GM12878 (cell line): ENCODE measurements around the gene RPAP3. TPM values are rescaled to one million over a fixed set of nuclear protein-coding genes. Genes with fewer than 3 reads are reported as not detected.

Experiments used
- ATAC-seq: fragments of 200-7000 bp; cut with Tn5 transposase; 3 replicates; pipeline ENCODE4 v1.9.1; 2020; ENCODE audit warnings: mild to moderate bottlenecking, moderate library complexity
- BruUV-seq: library from RNA; stranded (reverse); fragments of 400-500 nt; replicated peaks from 2 replicates; lab custom pipeline; 2021; lab: Mats Ljungman, UMichigan
- CTCF ChIA-PET: fragments of 300-600 bp; sonication (Branson Sonifier 250); formaldehyde crosslinking; extraction: SDS; loops from one replicate; lab custom pipeline; 2021; ENCODE audit warnings: inconsistent platforms; lab: Yijun Ruan, JAX
- POLR2A ChIA-PET: fragments of 350-600 bp; formaldehyde crosslinking; extraction: SDS; loops from one replicate; lab custom pipeline; 2021; ENCODE audit warnings: inconsistent platforms; lab: Charles Lee
- RAD21 ChIA-PET: fragments of 300-600 bp; sonication (Branson Sonifier 250); formaldehyde crosslinking; loops from one replicate; lab custom pipeline; 2023; ENCODE audit warnings: antibody characterized with exemption; ENCODE audit not compliant: unreplicated experiment; lab: Charles Lee
- SMC1A ChIA-PET: fragments of 300-600 bp; sonication (Branson Sonifier 250); formaldehyde crosslinking; loops from one replicate; lab custom pipeline; 2023; ENCODE audit not compliant: unreplicated experiment, uncharacterized antibody; lab: Charles Lee
- DNase-seq: peaks from one replicate; pipeline ENCODE4 v3.0.0-alpha.2; 2011; ENCODE audit warnings: low read depth, low spot score
- FAIRE-seq: peaks from 3 replicates; lab custom pipeline; 2011; peaks lifted over from hg19 to GRCh38; lab: Jason Lieb, UNC
- H2AFZ ChIP-seq: 2 replicates; pipeline ENCODE4 v1.6.0; 2011; ENCODE audit warnings: low read depth, low read length, control low read depth; ENCODE audit not compliant: control insufficient read depth
- H3K27ac ChIP-seq: 2 replicates; pipeline ENCODE4 v1.5.1; 2011; ENCODE audit warnings: control low read depth; ENCODE audit not compliant: control insufficient read depth, insufficient read depth
- H3K27me3 ChIP-seq, 2 experiments: replicated peaks in 1 of 2; 2 replicates each; pipeline versions ENCODE4 v1.6.0 to v1.6.1; 2011; ENCODE audit warnings: low read length in 1 of 2; ENCODE audit not compliant: control insufficient read depth in 2 of 2, insufficient read depth in 2 of 2
- H3K36me3 ChIP-seq, 2 experiments: 2 replicates each; pipeline ENCODE4 v1.5.1; 2011; ENCODE audit warnings: low read length in 1 of 2; ENCODE audit not compliant: control insufficient read depth in 2 of 2, insufficient read depth in 2 of 2
- H3K4me1 ChIP-seq: 2 replicates; pipeline ENCODE4 v1.6.1; 2011; ENCODE audit warnings: mild to moderate bottlenecking, low read length, moderate library complexity, mixed read lengths; ENCODE audit not compliant: control insufficient read depth, insufficient read depth
- H3K4me2 ChIP-seq: 2 replicates; pipeline ENCODE4 v1.6.0; 2011; ENCODE audit warnings: control low read depth; ENCODE audit not compliant: control insufficient read depth, insufficient read depth
- H3K4me3 ChIP-seq: fragments of 200-600 bp; sonication (generic); 2 replicates; pipeline ENCODE4 v1.5.1; 2016
- H3K79me2 ChIP-seq: 2 replicates; pipeline ENCODE4 v1.6.0; 2011; ENCODE audit warnings: low read length; ENCODE audit not compliant: control insufficient read depth, insufficient read depth
- H3K9ac ChIP-seq: 2 replicates; pipeline ENCODE4 v1.8.0; 2011; ENCODE audit warnings: low read length, control low read depth, mixed read lengths; ENCODE audit not compliant: control insufficient read depth, insufficient read depth
- H3K9me3 ChIP-seq: replicated peaks from 3 replicates; pipeline ENCODE4 v1.5.1; 2011; ENCODE audit warnings: mild to moderate bottlenecking, low read length; ENCODE audit not compliant: control insufficient read depth, insufficient read depth
- H4K20me1 ChIP-seq: 2 replicates; pipeline ENCODE4 v1.6.0; 2011; ENCODE audit not compliant: control insufficient read depth, insufficient read depth
- ASH2L ChIP-seq: fragments of 300-600, 200-600 bp; sonication (generic); IDR thresholded peaks from 2 replicates; pipeline ENCODE4 v1.6.1; 2017; ENCODE audit warnings: low read depth, mild to moderate bottlenecking, borderline replicate concordance
- GATAD2B ChIP-seq: fragments of 450-650 bp; conservative IDR thresholded peaks from 2 replicates; pipeline ENCODE4 v1.6.1; 2017; ENCODE audit warnings: low read depth, mild to moderate bottlenecking, moderate library complexity
- HDGF ChIP-seq: fragments of 450-650 bp; IDR thresholded peaks from 2 replicates; pipeline ENCODE4 v1.6.1; 2016; ENCODE audit warnings: antibody characterized with exemption
- KLF5 ChIP-seq: fragments of 450-650 bp; IDR thresholded peaks from 2 replicates; pipeline ENCODE4 v1.6.1; 2014; ENCODE audit warnings: mild to moderate bottlenecking; ENCODE audit not compliant: partially characterized antibody
- LARP7 ChIP-seq: fragments of 450-650 bp; IDR thresholded peaks from 2 replicates; pipeline ENCODE4 v1.6.1; 2017; ENCODE audit warnings: mild to moderate bottlenecking
- MXI1 ChIP-seq: fragments of 150-350 bp; IDR thresholded peaks from 2 replicates; pipeline ENCODE4 v1.6.1; 2011; ENCODE audit warnings: low read depth, mild to moderate bottlenecking, inconsistent platforms, low read length, improper control_type of control experiment
- NFYB ChIP-seq: IDR thresholded peaks from 2 replicates; pipeline ENCODE4 v1.6.1; 2011; ENCODE audit warnings: low read depth, mild to moderate bottlenecking, low read length, improper control_type of control experiment, moderate library complexity; ENCODE audit not compliant: insufficient read depth
- PBX3 ChIP-seq: IDR thresholded peaks from 2 replicates; pipeline ENCODE4 v1.6.1; 2011; ENCODE audit warnings: mild to moderate bottlenecking, low read depth, low read length, moderate library complexity; ENCODE audit not compliant: insufficient replicate concordance
- RAD21 ChIP-seq: IDR thresholded peaks from 2 replicates; pipeline ENCODE4 v1.6.1; 2011; ENCODE audit warnings: mild to moderate bottlenecking, low read depth, low read length, moderate library complexity; ENCODE audit not compliant: insufficient read depth
- RB1 ChIP-seq: fragments of 450-650 bp; formaldehyde crosslinking; IDR thresholded peaks from 2 replicates; pipeline ENCODE4 v1.6.1; 2017; ENCODE audit warnings: mild to moderate bottlenecking, borderline replicate concordance
- RELA ChIP-seq: fragments of 450-650 bp; IDR thresholded peaks from 2 replicates; pipeline ENCODE4 v1.8.0; 2014; ENCODE audit warnings: borderline replicate concordance; ENCODE audit not compliant: partially characterized antibody
- TAF1 ChIP-seq: IDR thresholded peaks from 2 replicates; pipeline ENCODE4 v1.6.1; 2011; ENCODE audit warnings: mild to moderate bottlenecking, low read depth, low read length, borderline replicate concordance
- YY1 ChIP-seq: IDR thresholded peaks from 2 replicates; pipeline ENCODE4 v1.6.1; 2011; ENCODE audit warnings: low read depth, mild to moderate bottlenecking, low read length
- ZSCAN29 ChIP-seq: fragments of 450-650 bp; IDR thresholded peaks from 2 replicates; pipeline ENCODE4 v1.6.1; 2017; ENCODE audit warnings: mild to moderate bottlenecking, moderate library complexity
- WGBS: methylation state at CpG from one replicate; pipeline ENCODE4 v1.1.6; 2016; ENCODE audit warnings: low lambda C conversion rate; ENCODE audit not compliant: insufficient replicate concordance, insufficient coverage; ENCODE audit errors: missing lambda C conversion rate; 5-methylcytosine and 5-hydroxymethylcytosine counted together
- in situ Hi-C: fragments of 300-500 bp; cut with MboI; formaldehyde crosslinking; loops from 9 replicates; pipeline ENCODE4 v1.14.3; 2018; ENCODE audit warnings: mixed read lengths
- intact Hi-C: fragments of 100-400 bp; cut with micrococcal nuclease; formaldehyde crosslinking; loops from one replicate; pipeline ENCODE4 v1.14.2; 2022; ENCODE audit not compliant: unreplicated experiment
- polyA plus RNA-seq, 11 experiments: library from polyadenylated mRNA; depleted of rRNA in 4 of 11; unstranded in 6 of 11; stranded (reverse) in 5 of 11; fragments of >200 nt; fragmentation: Nextera tagmentation in 4 of 11; fragmentation: Illumina TruSeq in 1 of 11; extraction: Ambion mirVana in 4 of 11; extraction: Trizol in 1 of 11; gene quantifications; 1 replicate in 1 of 11; 2 replicates in 10 of 11; pipeline versions ENCODE4 v1.2.1 to v1.2.3, GENCODE V29; 2011 to 2016; ENCODE audit warnings: inconsistent platforms in 2 of 11, missing spikeins in 2 of 11, low read depth in 1 of 11
- total RNA-seq, 4 experiments: library from RNA; depleted of rRNA in 3 of 4; stranded (reverse); fragments of >200 nt in 3 of 4; fragmentation: Illumina TruSeq in 1 of 4; extraction: Trizol in 1 of 4; gene quantifications; 2 replicates each; pipeline versions ENCODE4 v1.2.1 to v1.2.3, GENCODE V29; 2013 to 2021
- TF ChIP-seq, protein P1 (sequence below): IDR thresholded peaks from 2 replicates; pipeline ENCODE4 v1.6.1; 2011; ENCODE audit warnings: low read depth, mild to moderate bottlenecking, low read length, moderate library complexity, borderline replicate concordance; ENCODE audit errors: extremely low read depth
- TF ChIP-seq, protein P2 (sequence below): fragments of 450-650 bp; IDR thresholded peaks from 2 replicates; pipeline ENCODE4 v1.6.1; 2017; ENCODE audit warnings: borderline replicate concordance
- TF ChIP-seq, protein P3 (sequence below): fragments of 150-350 bp; IDR thresholded peaks from 2 replicates; pipeline ENCODE4 v1.6.1; 2016; ENCODE audit warnings: low read depth, low read length

RPAP3 gene
- total and polyA plus RNA-seq, 10 of the 15 experiments (the other 5 are each of a cell fraction or from before 2014, with no cell fraction given): 14.1 to 50.6 (median 28.4) TPM

DNA sequence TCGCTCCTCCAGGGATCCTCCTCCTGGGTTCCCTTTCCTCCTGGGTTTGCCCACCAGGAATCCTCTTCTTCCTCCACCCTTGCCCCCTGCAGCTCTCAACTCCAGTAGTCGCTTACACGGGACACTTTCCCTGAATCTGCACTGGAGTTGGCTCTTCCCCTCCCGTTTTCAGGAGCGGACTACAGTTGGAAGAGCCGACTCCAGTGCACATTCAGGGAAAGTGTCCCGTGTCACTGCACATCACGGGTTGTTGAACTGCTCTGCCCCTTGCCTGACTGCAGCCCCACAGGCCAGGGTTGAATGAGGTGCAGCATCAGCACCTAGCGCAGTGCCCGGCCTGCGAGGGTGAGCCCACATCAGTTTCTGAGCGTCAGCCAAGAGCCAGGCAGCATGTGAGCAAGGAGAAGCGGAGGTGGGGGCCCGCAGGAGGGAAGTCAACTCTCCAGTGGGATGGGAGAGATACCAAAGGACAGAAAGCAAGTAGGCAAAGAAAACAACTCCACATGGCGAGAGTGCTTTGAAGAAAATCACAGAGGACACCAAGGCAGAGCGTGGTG lies 39.7 kb upstream of the RPAP3 start:
- POLR2A ChIA-PET: interaction anchor here (1.4 to 3.0 kb wide), 2 partner anchors 9 to 12 kb away, joined by 3 to 14 read pairs; no protein-coding TSS in a partner anchor
- Histone ChIP-seq H3K27ac (no peak overlapping the region), H2AFZ (no peak overlapping the region), H3K4me1 (peaks cover 16% of the 10 kb centered on the region), H3K4me3 (no peak overlapping the region), H3K27me3 (no peaks in the 10 kb centered on the region), H3K36me3 (no peaks in the 10 kb centered on the region), H4K20me1 (no peaks in the 10 kb centered on the region), H3K4me2 (no peak overlapping the region), H3K9ac (no peak overlapping the region), H3K79me2 (no peaks in the 10 kb centered on the region), H3K9me3 (no peaks in the 10 kb centered on the region)
- in situ Hi-C loops: no loop called here
- RAD21 ChIA-PET: interaction anchor here (1.7 to 7.8 kb wide), 5 partner anchors 12 to 94 kb away, joined by 6 to 327 read pairs (median 120); partner anchors contain the start of gene RAPGEF3
- intact Hi-C loops: no loop called here
- DNase-seq (no peak), FAIRE-seq (no peak), ATAC-seq (no peak)
- SMC1A ChIA-PET: interaction anchor here (1.7 to 10.3 kb wide), 6 partner anchors 12 to 94 kb away, joined by 5 to 277 read pairs (median 134); partner anchors contain the start of genes RAPGEF3 and SLC48A1
- WGBS: 34% methylated on average over 16 of the region's 16 CpGs
- no TSS peak for BruUV-seq
- CTCF ChIA-PET: interaction anchor here (6.1 to 10.4 kb wide), 5 partner anchors 11 to 92 kb away, joined by 36 to 814 read pairs (median 207); partner anchors contain the start of genes RAPGEF3 and SLC48A1
- TF ChIP-seq LARP7 (no peak), HDGF (no peak), KLF5 (no peak), MXI1 (no peak), RELA (no peak), TAF1 (no peak), RAD21 (no peak), NFYB (no peak), RB1 (no peak), YY1 (no peak), PBX3 (no peak), ASH2L (no peak), GATAD2B (no peak), ZSCAN29 (no peak)
- TF ChIP-seq, protein P1, sequence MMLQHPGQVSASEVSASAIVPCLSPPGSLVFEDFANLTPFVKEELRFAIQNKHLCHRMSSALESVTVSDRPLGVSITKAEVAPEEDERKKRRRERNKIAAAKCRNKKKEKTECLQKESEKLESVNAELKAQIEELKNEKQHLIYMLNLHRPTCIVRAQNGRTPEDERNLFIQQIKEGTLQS: no peak
- TF ChIP-seq, protein P2, sequence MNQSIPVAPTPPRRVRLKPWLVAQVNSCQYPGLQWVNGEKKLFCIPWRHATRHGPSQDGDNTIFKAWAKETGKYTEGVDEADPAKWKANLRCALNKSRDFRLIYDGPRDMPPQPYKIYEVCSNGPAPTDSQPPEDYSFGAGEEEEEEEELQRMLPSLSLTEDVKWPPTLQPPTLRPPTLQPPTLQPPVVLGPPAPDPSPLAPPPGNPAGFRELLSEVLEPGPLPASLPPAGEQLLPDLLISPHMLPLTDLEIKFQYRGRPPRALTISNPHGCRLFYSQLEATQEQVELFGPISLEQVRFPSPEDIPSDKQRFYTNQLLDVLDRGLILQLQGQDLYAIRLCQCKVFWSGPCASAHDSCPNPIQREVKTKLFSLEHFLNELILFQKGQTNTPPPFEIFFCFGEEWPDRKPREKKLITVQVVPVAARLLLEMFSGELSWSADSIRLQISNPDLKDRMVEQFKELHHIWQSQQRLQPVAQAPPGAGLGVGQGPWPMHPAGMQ: no peak
- TF ChIP-seq, protein P3, sequence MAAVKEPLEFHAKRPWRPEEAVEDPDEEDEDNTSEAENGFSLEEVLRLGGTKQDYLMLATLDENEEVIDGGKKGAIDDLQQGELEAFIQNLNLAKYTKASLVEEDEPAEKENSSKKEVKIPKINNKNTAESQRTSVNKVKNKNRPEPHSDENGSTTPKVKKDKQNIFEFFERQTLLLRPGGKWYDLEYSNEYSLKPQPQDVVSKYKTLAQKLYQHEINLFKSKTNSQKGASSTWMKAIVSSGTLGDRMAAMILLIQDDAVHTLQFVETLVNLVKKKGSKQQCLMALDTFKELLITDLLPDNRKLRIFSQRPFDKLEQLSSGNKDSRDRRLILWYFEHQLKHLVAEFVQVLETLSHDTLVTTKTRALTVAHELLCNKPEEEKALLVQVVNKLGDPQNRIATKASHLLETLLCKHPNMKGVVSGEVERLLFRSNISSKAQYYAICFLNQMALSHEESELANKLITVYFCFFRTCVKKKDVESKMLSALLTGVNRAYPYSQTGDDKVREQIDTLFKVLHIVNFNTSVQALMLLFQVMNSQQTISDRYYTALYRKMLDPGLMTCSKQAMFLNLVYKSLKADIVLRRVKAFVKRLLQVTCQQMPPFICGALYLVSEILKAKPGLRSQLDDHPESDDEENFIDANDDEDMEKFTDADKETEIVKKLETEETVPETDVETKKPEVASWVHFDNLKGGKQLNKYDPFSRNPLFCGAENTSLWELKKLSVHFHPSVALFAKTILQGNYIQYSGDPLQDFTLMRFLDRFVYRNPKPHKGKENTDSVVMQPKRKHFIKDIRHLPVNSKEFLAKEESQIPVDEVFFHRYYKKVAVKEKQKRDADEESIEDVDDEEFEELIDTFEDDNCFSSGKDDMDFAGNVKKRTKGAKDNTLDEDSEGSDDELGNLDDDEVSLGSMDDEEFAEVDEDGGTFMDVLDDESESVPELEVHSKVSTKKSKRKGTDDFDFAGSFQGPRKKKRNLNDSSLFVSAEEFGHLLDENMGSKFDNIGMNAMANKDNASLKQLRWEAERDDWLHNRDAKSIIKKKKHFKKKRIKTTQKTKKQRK: no peak
